ENCODE results near the gene COL4A3.

- no peak for TF ChIP-seq CTCF (IDR thresholded peaks at IDR 0.05)
- no peak for TF ChIP-seq POLR2A (IDR thresholded peaks at IDR 0.05)
Measured at GRCh38 chr2:227260041-227260440, 95.6 kb downstream of the COL4A3 start.

Data from adrenal gland (tissue), 5 donors.